ENCODE results near the gene RPTOR.
"Not testable (repeated sequence)": the region's sequence is repeated elsewhere in the genome, so short reads cannot be mapped to it uniquely, and the experiment has no call there.

The RPTOR gene

GRCh38 chr17:80813318-80813717 lies 268.7 kb downstream of the RPTOR start:
- no peak overlapping the region for H3K4me3 ChIP-seq (ENCODE audit: low read depth, low read length)
- DNase-seq (ENCODE audit: low read depth): no peak
- TF ChIP-seq CTCF (IDR thresholded peaks at IDR 0.05; ENCODE audit: control insufficient read depth, extremely low read depth, insufficient read depth): no peak

GRCh38 chr17:80814491-80814890 lies 269.9 kb downstream of the RPTOR start:
- no peak overlapping the region for H3K4me3 ChIP-seq (ENCODE audit: low read depth, low read length)
- no peak for TF ChIP-seq CTCF (IDR thresholded peaks at IDR 0.05; ENCODE audit: control insufficient read depth, extremely low read depth, insufficient read depth)
- no peak for DNase-seq (ENCODE audit: low read depth)

- no peak for DNase-seq (ENCODE audit: low read depth)
- TF ChIP-seq CTCF (IDR thresholded peaks at IDR 0.05; ENCODE audit: control insufficient read depth, extremely low read depth, insufficient read depth): no peak
- H3K4me3 ChIP-seq (ENCODE audit: low read depth, low read length): no peak overlapping the region
These were observed 270.6 kb downstream of the RPTOR start for GRCh38 chr17:80815151-80815681.

- H3K4me3 ChIP-seq (ENCODE audit: low read depth, low read length); DNase-seq (ENCODE audit: low read depth): not testable (repeated sequence)
These were observed 271.1 kb downstream of the RPTOR start for GRCh38 chr17:80815718-80816117.

- TF ChIP-seq CTCF (IDR thresholded peaks at IDR 0.05; ENCODE audit: control insufficient read depth, extremely low read depth, insufficient read depth): no peak
- no peak overlapping the region for H3K4me3 ChIP-seq (ENCODE audit: low read depth, low read length)
- no peak for DNase-seq (ENCODE audit: low read depth)
These were observed 271.8 kb downstream of the RPTOR start for GRCh38 chr17:80816241-80817103.

GRCh38 chr17:80817321-80817845 lies 272.7 kb downstream of the RPTOR start:
- no peak for TF ChIP-seq CTCF (IDR thresholded peaks at IDR 0.05; ENCODE audit: control insufficient read depth, extremely low read depth, insufficient read depth)

GRCh38 chr17:80817861-80818260 lies 273.2 kb downstream of the RPTOR start:
- DNase-seq (ENCODE audit: low read depth): no peak
- TF ChIP-seq CTCF (IDR thresholded peaks at IDR 0.05; ENCODE audit: control insufficient read depth, extremely low read depth, insufficient read depth): no peak

More at GRCh38 chr17:80817321-80817845, 272.7 kb downstream of the RPTOR start:
- no peak overlapping the region for H3K4me3 ChIP-seq (ENCODE audit: low read depth, low read length)
- no peak for DNase-seq (ENCODE audit: low read depth)

More at GRCh38 chr17:80817861-80818260, 273.2 kb downstream of the RPTOR start:
- H3K4me3 ChIP-seq (ENCODE audit: low read depth, low read length): no peak overlapping the region

All from LNCaP clone FGC (cell line).